Measurements from ENCODE around the gene PGAP3.
A peak's percentile ranks its signal among the peaks of the same experiment; 100 is the strongest.

Gene PGAP3

GRCh38 chr17:39622380-39623006 lies 65.4 kb downstream of the PGAP3 start:
- peak overlapping the region; percentile 47 for H3K27ac ChIP-seq (ENCODE audit: low read depth, low read length, poor library complexity, severe bottlenecking)

GRCh38 chr17:39621523-39622379 lies 66.1 kb downstream of the PGAP3 start:
- H3K79me2 ChIP-seq (ENCODE audit: insufficient read depth, low read length): no peaks in the 10 kb centered on the region
- H3F3A ChIP-seq (ENCODE audit: insufficient read depth, low read length): 0 out of 2 replicates have a peak, but pooled peaks cover 2% of the 10 kb centered on the region
- peak overlapping the region; percentile 43 for H3K4me3 ChIP-seq (ENCODE audit: low read depth, low read length, poor library complexity, severe bottlenecking)
- peaks cover 25% of the 10 kb centered on the region for H3K4me1 ChIP-seq (ENCODE audit: insufficient read depth, low read length, severe bottlenecking)
- peak overlapping the region; percentile 59; the same call in 1 of the 2 replicates for H2AFZ ChIP-seq (ENCODE audit: low read length)
- no peaks in the 10 kb centered on the region for H3K36me3 ChIP-seq (ENCODE audit: insufficient read depth, low read length)
- H3K27me3 ChIP-seq (ENCODE audit: insufficient read depth, low read length): no peaks in the 10 kb centered on the region
- H3K9me2 ChIP-seq (ENCODE audit: low read depth, low read length): no peaks in the 10 kb centered on the region
- H4K20me1 ChIP-seq (ENCODE audit: insufficient read depth, low read length): no peaks in the 10 kb centered on the region
- TF ChIP-seq EZH2 (IDR thresholded peaks at IDR 0.05; ENCODE audit: borderline replicate concordance, low read length): no peak
- TF ChIP-seq CTCF (IDR thresholded peaks at IDR 0.05; ENCODE audit: low read length): peak; percentile 100
- peak overlapping the region; percentile 60 for H3K4me2 ChIP-seq (ENCODE audit: low read length)
- H3K9me3 ChIP-seq (ENCODE audit: low read length): no peaks in the 10 kb centered on the region
- peak overlapping the region; percentile 39; the same call in 1 of the 2 replicates for H3K9ac ChIP-seq (ENCODE audit: low read length)
- peak overlapping the region; percentile 47 for H3K27ac ChIP-seq (ENCODE audit: low read depth, low read length, poor library complexity, severe bottlenecking)

More at GRCh38 chr17:39622380-39623006, 65.4 kb downstream of the PGAP3 start:
- TF ChIP-seq CTCF (IDR thresholded peaks at IDR 0.05; ENCODE audit: low read length) (no peak), EZH2 (IDR thresholded peaks at IDR 0.05; ENCODE audit: borderline replicate concordance, low read length) (no peak)
- H3K4me2 ChIP-seq (ENCODE audit: low read length): peak overlapping the region; percentile 60
- H3K9me2 ChIP-seq (ENCODE audit: low read depth, low read length): no peaks in the 10 kb centered on the region
- H3K9me3 ChIP-seq (ENCODE audit: low read length): no peaks in the 10 kb centered on the region
- H3K4me1 ChIP-seq (ENCODE audit: insufficient read depth, low read length, severe bottlenecking): peaks cover 20% of the 10 kb centered on the region
- H3K4me3 ChIP-seq (ENCODE audit: low read depth, low read length, poor library complexity, severe bottlenecking): peak overlapping the region; percentile 43
- H4K20me1 ChIP-seq (ENCODE audit: insufficient read depth, low read length): no peaks in the 10 kb centered on the region
- H3K79me2 ChIP-seq (ENCODE audit: insufficient read depth, low read length): no peaks in the 10 kb centered on the region
- no peaks in the 10 kb centered on the region for H3K36me3 ChIP-seq (ENCODE audit: insufficient read depth, low read length)
- peak overlapping the region; percentile 59; the same call in 1 of the 2 replicates for H2AFZ ChIP-seq (ENCODE audit: low read length)
- peak overlapping the region; percentile 39; the same call in 1 of the 2 replicates for H3K9ac ChIP-seq (ENCODE audit: low read length)
- H3K27me3 ChIP-seq (ENCODE audit: insufficient read depth, low read length): no peaks in the 10 kb centered on the region
- 0 out of 2 replicates have a peak, but pooled peaks cover 2% of the 10 kb centered on the region for H3F3A ChIP-seq (ENCODE audit: insufficient read depth, low read length)
